Right lobe of liver (tissue), 4 donors: ENCODE results near the gene SEMA4D.

Experiments used
- CTCF ChIP-seq, 4 donors: fragments of 200-600 bp in 3 of 4; fragments of 450-650 bp in 1 of 4; IDR thresholded peaks; one replicate each; pipeline versions ENCODE4 v1.5.1 to v1.8.0; 2016 to 2022; ENCODE audit warnings: antibody characterized with exemption in 4 of 4, mild to moderate bottlenecking in 2 of 4
- POLR2A ChIP-seq: fragments of 450-650 bp; IDR thresholded peaks from one replicate; pipeline ENCODE4 v1.6.1; 2017; ENCODE audit warnings: antibody characterized with exemption, mild to moderate bottlenecking
- donor health status: DM: no; HTN: no; CAD: no.
- donor health status: DM: no; HTN: no; CAD: no.
- donor health status: DM: no; HTN: yes; CAD: no.

GRCh38 chr9:89475891-89476440, 21.9 kb downstream of the SEMA4D start:
- TF ChIP-seq CTCF (IDR thresholded peaks at IDR 0.05) (no peak), POLR2A (no peak)
